ENCODE results near the gene CUL9.
"Not testable (repeated sequence)": the region's sequence is repeated elsewhere in the genome, so short reads cannot be mapped to it uniquely, and the experiment has no call there.

CUL9 gene

GRCh38 chr6:43181942-43182860, at the start of gene CUL9:
TSS of gene CUL9 (plus strand) at chr6:43182196. CDS start at chr6:43184311, 2,115 bp downstream.
- DNase-seq: peak; percentile 77

- DNase-seq: no peak
These were observed 43.7 kb upstream of the CUL9 start for GRCh38 chr6:43138267-43138666.

GRCh38 chr6:43139973-43140372, 42.0 kb upstream of the CUL9 start:
- DNase-seq: not testable (repeated sequence)

DNA sequence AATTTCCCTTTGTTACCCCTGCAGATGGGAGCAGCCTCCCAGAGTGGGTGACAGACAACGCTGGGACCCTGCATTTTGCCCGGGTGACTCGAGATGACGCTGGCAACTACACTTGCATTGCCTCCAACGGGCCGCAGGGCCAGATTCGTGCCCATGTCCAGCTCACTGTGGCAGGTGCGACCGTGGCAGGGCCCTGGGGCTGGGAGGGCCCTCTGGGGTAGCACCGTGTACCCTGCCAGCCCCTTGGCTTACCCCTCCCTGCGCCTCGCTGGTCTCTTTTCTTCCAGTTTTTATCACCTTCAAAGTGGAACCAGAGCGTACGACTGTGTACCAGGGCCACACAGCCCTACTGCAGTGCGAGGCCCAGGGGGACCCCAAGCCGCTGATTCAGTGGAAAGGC, 40.4 kb upstream of the CUL9 start:
- no peak for DNase-seq

GRCh38 chr6:43142101-43142500, 39.9 kb upstream of the CUL9 start:
- DNase-seq: no peak

GRCh38 chr6:43143235-43144128, 38.5 kb upstream of the CUL9 start:
- DNase-seq: peak; percentile 78

DNA sequence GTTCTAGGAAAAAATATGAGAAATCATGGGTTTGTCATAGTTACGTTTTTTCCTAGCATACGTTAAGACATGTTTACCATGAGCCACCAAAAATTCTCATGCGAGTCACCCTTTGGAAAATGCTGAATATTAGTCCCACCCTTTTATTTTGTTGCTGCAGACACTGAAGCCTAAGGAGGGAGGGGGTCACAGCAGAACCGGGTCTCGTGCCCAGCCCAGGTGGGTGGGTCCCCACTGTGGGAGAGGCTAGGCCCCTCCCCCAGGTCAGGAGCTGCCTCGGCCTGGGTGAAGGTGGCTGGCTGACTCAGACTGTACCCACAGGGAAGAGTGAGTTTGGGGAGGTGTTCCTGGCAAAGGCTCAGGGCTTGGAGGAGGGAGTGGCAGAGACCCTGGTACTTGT, 37.1 kb upstream of the CUL9 start:
- DNase-seq: no peak

DNA sequence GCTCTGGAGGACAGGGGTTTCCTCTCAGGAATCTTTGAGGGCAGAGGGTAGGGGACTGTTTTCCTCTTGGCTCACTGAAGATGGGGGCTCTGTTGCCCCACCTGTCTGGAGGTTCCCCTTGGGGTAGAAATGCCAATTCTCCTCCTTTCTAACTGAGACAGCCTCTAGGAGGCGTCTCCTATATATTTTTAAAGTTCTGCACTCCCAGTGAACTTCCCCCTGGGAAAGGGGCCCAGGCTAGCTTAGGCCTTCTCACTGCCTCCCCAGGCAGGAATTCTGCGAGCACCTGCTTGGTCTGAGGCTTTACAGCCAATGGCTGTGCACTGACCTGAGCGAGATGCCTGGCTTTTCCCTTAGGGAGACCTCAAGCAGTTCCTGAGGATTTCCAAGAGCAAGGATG, 35.7 kb upstream of the CUL9 start:
- no peak for DNase-seq

DNA sequence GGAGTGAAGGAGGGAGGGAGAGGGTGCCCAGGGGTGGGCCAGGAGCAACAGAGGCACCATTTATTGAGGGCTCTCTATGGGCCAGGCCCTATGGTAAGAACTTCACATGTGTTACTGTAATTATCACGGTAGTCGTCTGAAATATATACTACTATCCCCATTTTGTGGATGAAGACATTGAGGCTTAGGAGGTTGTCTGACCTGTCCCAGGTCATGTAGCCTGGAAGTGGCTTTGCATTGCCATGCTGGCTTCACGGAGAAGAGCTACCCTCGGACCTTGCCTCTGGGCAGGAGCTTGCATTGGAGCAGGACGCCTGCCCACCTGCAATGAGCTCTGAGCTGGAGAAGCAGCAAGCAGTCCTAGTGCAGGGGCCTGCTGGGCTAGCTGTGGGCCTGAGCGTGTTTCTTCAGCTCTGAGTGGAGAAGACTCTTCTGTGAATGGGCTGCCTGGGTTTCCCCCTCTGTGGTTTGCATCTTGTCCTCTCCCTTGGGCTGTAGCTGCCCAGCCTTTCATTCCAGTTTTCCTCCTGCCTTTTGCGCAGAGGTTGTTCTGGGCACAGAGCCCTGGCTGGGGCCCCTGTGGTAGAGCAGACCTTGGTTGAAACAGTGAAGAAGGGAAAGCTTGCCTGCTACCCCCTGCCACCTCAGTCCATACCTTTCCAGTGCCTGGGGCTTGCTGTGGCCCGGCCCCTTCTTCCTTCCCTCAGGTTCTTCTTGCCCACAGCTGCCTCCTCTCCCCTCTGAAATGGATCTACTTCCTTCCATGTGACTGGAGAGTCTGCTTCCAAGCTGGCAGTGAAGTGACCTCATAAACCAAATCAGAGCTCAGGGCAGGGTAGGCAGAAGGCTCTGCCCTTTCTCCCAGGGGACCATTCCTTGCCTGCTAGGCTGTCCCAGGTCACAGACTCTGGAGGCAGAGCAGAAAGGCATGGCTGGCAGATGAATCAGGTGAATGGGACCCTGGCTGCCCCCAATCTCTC, 35.0 kb upstream of the CUL9 start:
- DNase-seq: no peak

- no peak for DNase-seq
These were observed 34.1 kb upstream of the CUL9 start for GRCh38 chr6:43147691-43148477.

DNA sequence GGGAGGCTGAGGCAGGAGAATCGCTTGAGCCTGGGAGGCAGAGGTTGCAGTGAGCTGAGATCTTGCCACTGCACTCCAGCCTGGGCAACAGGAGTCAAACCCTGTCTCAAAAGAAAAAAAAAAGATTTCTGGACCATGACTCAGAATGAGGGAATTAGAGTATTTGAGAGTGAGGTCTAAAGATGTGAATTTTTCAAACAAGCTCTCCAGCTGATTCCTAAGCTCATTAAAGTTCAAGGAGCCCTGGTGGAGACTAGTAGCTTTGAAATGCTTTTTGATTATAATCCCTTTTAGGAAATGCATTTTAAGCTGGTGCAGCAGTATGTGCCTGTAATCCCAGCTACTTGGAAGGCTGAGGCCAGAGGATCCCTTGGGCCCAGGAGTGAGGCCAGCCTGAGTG, 32.7 kb upstream of the CUL9 start:
- no peak for DNase-seq

DNA sequence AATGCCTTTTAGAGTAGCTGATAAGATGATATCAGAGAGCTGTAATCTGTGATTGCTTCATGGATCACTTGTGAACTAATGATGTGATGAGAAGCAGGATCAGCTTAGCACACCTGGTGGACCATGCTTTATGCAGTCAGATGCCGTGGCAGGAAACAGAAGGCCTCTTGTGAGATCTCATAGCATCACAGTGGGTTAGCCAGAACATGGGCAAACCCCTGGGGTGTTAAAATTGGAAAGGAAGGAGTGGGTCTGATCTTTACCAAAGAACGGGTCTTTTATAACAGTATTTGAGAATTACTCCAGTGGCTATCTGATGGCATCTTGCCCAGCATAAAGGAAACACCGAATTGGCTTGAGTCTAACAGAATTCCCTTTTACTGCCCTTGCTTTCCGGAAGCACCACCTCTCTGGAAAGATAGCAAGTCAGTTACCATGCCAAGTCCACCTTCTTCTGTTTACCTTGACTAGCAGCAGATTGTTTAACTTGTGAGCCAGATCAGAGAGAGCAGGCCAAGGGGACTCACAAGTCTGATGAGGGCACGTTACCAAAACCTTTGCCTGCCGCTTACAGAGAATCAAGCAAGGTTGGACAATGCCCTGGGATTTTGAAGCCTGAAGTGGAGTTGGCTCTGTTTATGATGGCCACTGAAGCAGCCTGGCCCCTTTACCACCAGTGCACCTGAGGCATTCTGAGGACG, 31.8 kb upstream of the CUL9 start:
- DNase-seq: no peak

- DNase-seq: no peak
These were observed 22.4 kb upstream of the CUL9 start for GRCh38 chr6:43159599-43159998.

DNA sequence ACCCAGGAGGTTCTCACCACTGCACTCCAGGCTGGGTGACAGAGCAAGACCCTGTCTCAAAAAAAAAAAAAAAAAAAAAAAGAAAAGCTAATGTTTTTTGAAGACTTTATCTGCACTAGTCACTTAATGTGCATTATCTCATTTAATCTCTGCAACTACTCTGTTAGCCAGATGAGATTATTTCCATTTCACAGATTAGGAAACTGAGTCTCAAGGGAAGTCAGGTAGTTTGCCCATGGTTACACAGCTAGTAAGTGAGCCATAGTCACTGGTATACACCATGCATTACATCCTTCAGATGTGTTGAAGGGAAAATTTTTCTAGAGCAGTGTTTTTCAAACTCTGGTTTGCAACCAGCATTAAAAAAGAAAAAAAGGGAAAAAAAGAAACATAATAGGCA, 18.1 kb upstream of the CUL9 start:
- DNase-seq: no peak

- no peak for DNase-seq
These were observed 11.5 kb upstream of the CUL9 start for GRCh38 chr6:43170417-43170930.

- DNase-seq: peak; percentile 99
These were observed 10.9 kb upstream of the CUL9 start, which contains the start of gene SRF for GRCh38 chr6:43170931-43171706. TSS of gene SRF (plus strand) at chr6:43171269. CDS start at chr6:43171657, 388 bp downstream.

DNA sequence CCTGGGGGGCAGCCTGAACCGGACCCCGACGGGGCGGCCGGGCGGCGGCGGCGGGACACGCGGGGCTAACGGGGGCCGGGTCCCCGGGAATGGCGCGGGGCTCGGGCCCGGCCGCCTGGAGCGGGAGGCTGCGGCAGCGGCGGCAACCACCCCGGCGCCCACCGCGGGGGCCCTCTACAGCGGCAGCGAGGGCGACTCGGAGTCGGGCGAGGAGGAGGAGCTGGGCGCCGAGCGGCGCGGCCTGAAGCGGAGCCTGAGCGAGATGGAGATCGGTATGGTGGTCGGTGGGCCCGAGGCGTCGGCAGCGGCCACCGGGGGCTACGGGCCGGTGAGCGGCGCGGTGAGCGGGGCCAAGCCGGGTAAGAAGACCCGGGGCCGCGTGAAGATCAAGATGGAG, 10.3 kb upstream of the CUL9 start:
- peak; percentile 55 for DNase-seq

- peak; percentile 61 for DNase-seq
These were observed 9.6 kb upstream of the CUL9 start for GRCh38 chr6:43172104-43173007.

Data from activated naive CD4-positive, alpha-beta T cell treated with anti-CD3 and anti-CD28 coated beads, Interleukin-2, amount 50 U/mL, for 16 hours (primary cell).